ENCODE results near the gene PLIN5.

PLIN5 gene, protein sequence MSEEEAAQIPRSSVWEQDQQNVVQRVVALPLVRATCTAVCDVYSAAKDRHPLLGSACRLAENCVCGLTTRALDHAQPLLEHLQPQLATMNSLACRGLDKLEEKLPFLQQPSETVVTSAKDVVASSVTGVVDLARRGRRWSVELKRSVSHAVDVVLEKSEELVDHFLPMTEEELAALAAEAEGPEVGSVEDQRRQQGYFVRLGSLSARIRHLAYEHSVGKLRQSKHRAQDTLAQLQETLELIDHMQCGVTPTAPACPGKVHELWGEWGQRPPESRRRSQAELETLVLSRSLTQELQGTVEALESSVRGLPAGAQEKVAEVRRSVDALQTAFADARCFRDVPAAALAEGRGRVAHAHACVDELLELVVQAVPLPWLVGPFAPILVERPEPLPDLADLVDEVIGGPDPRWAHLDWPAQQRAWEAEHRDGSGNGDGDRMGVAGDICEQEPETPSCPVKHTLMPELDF

GRCh38 chr19:4534836-4535658, at the start of gene PLIN5:
Gene PLIN5 (minus strand): TSS chr19:4535224. CDS start chr19:4534074, 1,150 bp downstream.
- DNase-seq (ENCODE audit: extremely low read depth, low read depth): peak; percentile 40
- H3K4me3 ChIP-seq (replicated peaks; ENCODE audit: low read depth, low read length): peak within 1 kb of the TSS; percentile 5; the same call in 1 of the 2 replicates
- TF ChIP-seq, protein P1, sequence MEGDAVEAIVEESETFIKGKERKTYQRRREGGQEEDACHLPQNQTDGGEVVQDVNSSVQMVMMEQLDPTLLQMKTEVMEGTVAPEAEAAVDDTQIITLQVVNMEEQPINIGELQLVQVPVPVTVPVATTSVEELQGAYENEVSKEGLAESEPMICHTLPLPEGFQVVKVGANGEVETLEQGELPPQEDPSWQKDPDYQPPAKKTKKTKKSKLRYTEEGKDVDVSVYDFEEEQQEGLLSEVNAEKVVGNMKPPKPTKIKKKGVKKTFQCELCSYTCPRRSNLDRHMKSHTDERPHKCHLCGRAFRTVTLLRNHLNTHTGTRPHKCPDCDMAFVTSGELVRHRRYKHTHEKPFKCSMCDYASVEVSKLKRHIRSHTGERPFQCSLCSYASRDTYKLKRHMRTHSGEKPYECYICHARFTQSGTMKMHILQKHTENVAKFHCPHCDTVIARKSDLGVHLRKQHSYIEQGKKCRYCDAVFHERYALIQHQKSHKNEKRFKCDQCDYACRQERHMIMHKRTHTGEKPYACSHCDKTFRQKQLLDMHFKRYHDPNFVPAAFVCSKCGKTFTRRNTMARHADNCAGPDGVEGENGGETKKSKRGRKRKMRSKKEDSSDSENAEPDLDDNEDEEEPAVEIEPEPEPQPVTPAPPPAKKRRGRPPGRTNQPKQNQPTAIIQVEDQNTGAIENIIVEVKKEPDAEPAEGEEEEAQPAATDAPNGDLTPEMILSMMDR (IDR thresholded peaks at IDR 0.05; ENCODE audit: low read depth, low read length, missing control alignments): no peak

DNA sequence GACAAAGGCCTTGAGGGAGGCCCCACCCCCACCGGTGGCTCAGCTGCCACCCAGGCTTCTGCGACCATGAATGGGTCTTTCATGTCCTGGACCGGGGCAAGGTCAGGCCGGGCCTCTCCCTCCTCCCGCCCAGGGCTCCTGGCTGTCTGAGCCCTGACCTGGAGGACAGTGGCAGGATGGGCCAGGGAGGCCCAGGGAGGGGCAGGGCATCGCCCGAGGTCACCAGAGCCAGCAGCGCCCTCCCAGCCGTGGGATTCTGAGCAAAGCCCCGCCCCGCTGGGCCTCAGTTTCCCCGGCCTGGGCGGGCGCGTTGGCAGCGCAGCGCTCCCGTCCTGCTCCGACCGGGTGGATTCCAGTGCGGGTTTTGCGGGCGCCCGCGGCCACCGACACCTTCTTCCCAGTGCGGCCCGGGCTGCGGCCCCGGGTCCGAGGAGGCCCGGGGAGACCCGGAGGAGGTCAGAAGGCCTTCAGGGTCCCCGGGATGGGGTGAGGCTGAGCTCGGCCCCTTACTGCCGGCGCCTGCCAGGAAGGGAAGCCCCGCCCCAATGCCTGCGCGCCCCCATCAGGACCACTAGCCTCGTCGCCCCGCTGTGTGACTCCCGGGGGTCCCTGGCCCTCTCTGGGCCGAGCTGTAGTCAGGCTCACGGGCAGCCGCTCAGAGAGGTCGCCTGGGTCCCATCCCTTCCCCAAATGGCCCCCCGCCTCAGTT, 49.1 kb upstream of the PLIN5 start:
- TF ChIP-seq, protein P1 (IDR thresholded peaks at IDR 0.05; ENCODE audit: low read depth, low read length, missing control alignments): no peak
- no peak for DNase-seq (ENCODE audit: extremely low read depth, low read depth)

GRCh38 chr19:4582980-4583842, 48.2 kb upstream of the PLIN5 start:
- H3K4me3 ChIP-seq (replicated peaks; ENCODE audit: low read depth, low read length): no peak overlapping the region
- TF ChIP-seq, protein P1 (IDR thresholded peaks at IDR 0.05; ENCODE audit: low read depth, low read length, missing control alignments): no peak
- DNase-seq (ENCODE audit: extremely low read depth, low read depth): no peak

More for the DNA sequence above, 49.1 kb upstream of the PLIN5 start:
- peak overlapping the region; percentile 44 for H3K4me3 ChIP-seq (replicated peaks; ENCODE audit: low read depth, low read length)

GRCh38 chr19:4581666-4582553, 46.9 kb upstream of the PLIN5 start:
- H3K4me3 ChIP-seq (replicated peaks; ENCODE audit: low read depth, low read length): no peak overlapping the region
- no peak for DNase-seq (ENCODE audit: extremely low read depth, low read depth)

GRCh38 chr19:4580961-4581665, 46.1 kb upstream of the PLIN5 start:
- DNase-seq (ENCODE audit: extremely low read depth, low read depth): no peak
- TF ChIP-seq, protein P1 (IDR thresholded peaks at IDR 0.05; ENCODE audit: low read depth, low read length, missing control alignments): no peak
- H3K4me3 ChIP-seq (replicated peaks; ENCODE audit: low read depth, low read length): no peak overlapping the region

More at GRCh38 chr19:4581666-4582553, 46.9 kb upstream of the PLIN5 start:
- TF ChIP-seq, protein P1 (IDR thresholded peaks at IDR 0.05; ENCODE audit: low read depth, low read length, missing control alignments): no peak

Measured in HFF-Myc (cell line).